Fibroblast of lung (primary cell): ENCODE results near the gene MGAT3. TPM values are rescaled to one million over a fixed set of nuclear protein-coding genes. Genes with fewer than 3 reads are reported as not detected.

Experiments used
- DNase-seq, 2 donors: peaks; one replicate each; pipeline versions ENCODE4 v3.0.0 to v3.0.0-alpha.2; 2010; ENCODE audit warnings: low read depth in 2 of 2
- H2AFZ ChIP-seq: 2 replicates; pipeline ENCODE4 v1.5.1; 2012; ENCODE audit warnings: low read length, control low read depth, inconsistent platforms
- H3K27ac ChIP-seq: 2 replicates; pipeline ENCODE4 v1.5.1; 2011; ENCODE audit warnings: low read length, control low read depth; ENCODE audit not compliant: insufficient read depth
- H3K27me3 ChIP-seq: 2 replicates; pipeline ENCODE4 v1.5.1; 2011; ENCODE audit warnings: mild to moderate bottlenecking, low read length; ENCODE audit not compliant: control insufficient read depth, insufficient read depth
- H3K36me3 ChIP-seq: 2 replicates; pipeline ENCODE4 v1.5.1; 2011; ENCODE audit warnings: low read length; ENCODE audit not compliant: control insufficient read depth, insufficient read depth
- H3K4me1 ChIP-seq: 2 replicates; pipeline ENCODE4 v1.5.1; 2011; ENCODE audit warnings: low read length; ENCODE audit not compliant: control insufficient read depth, insufficient read depth; ENCODE audit errors: extremely low read depth
- H3K4me2 ChIP-seq: 2 replicates; pipeline ENCODE4 v1.5.1; 2011; ENCODE audit warnings: low read length, control low read depth; ENCODE audit not compliant: insufficient read depth; ENCODE audit errors: extremely low read depth
- H3K4me3 ChIP-seq, 4 experiments: fragments of 200-600 bp in 1 of 4; sonication (generic) in 1 of 4; replicated peaks in 1 of 4; 2 replicates each; pipeline ENCODE4 v1.5.1; 2011 to 2016; ENCODE audit warnings: low read length in 4 of 4, low read depth in 3 of 4, mild to moderate bottlenecking in 3 of 4, control low read depth in 2 of 4, inconsistent platforms in 1 of 4, mixed read lengths in 1 of 4; ENCODE audit not compliant: insufficient read depth in 1 of 4; ENCODE audit errors: control extremely low read depth in 1 of 4
- H3K79me2 ChIP-seq: 2 replicates; pipeline ENCODE4 v1.5.1; 2012; ENCODE audit warnings: mild to moderate bottlenecking, low read length, inconsistent platforms; ENCODE audit not compliant: control insufficient read depth, insufficient read depth
- H3K9ac ChIP-seq: 2 replicates; pipeline ENCODE4 v1.5.1; 2011; ENCODE audit warnings: mild to moderate bottlenecking, low read length, control low read depth; ENCODE audit not compliant: insufficient read depth
- H3K9me3 ChIP-seq: 2 replicates; pipeline ENCODE4 v1.5.1; 2012; ENCODE audit warnings: low read depth, low read length; ENCODE audit not compliant: control insufficient read depth, insufficient read depth
- H4K20me1 ChIP-seq: 2 replicates; pipeline ENCODE4 v1.5.1; 2011; ENCODE audit warnings: low read length; ENCODE audit not compliant: control insufficient read depth, insufficient read depth; ENCODE audit errors: extremely low read depth
- EZH2 ChIP-seq: IDR thresholded peaks from 2 replicates; pipeline ENCODE4 v1.5.1; 2012; ENCODE audit warnings: low read length, control low read depth, mild to moderate bottlenecking; ENCODE audit errors: missing control alignments
- polyA plus RNA-seq, 2 donors: library from polyadenylated mRNA; depleted of rRNA in 1 of 2; stranded (reverse) in 1 of 2; unstranded in 1 of 2; fragments of >200 nt; gene quantifications; 2 replicates each; pipeline ENCODE4 v1.2.1, GENCODE V29; 2011 to 2012; ENCODE audit warnings: missing spikeins in 1 of 2
- total RNA-seq: library from RNA; depleted of rRNA; stranded (reverse); fragments of >200 nt; gene quantifications from 2 replicates; pipeline ENCODE4 v1.2.1, GENCODE V29; 2014
- TF ChIP-seq, protein P1 (sequence below), 2 donors: IDR thresholded peaks in 1 of 2; conservative IDR thresholded peaks in 1 of 2; 1 replicate in 1 of 2; 2 replicates in 1 of 2; pipeline ENCODE4 v1.5.1; 2011 to 2012; ENCODE audit warnings: low read length in 2 of 2, control low read depth in 1 of 2, inconsistent platforms in 1 of 2, low read depth in 1 of 2, mild to moderate bottlenecking in 1 of 2

MGAT3 gene
- total and polyA plus RNA-seq, 2 donors (not counting 1 experiment from before 2014, with no cell fraction given): 0.09 TPM; not detected in 1

DNA sequence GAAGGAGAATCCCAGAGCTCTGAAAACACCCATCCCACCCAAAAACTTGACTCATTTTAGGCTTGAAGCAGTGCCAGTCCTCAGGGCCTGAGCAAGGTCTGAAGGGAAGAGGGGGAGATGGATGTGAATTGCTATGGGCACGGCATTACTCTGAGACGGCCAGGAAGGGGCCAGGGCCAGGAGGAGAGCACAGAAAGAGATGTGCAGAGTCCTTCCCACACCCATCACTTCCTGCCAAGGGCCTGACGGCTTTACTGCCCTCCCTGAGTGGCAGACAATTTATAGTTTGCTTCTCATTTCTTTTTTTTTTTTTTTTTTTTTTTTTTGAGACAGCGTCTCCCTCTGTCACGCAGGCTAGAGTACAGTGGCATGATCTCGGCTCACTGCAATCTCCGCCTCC, 34.7 kb upstream of the MGAT3 start:
- H3K27me3 ChIP-seq: no peaks in the 10 kb centered on the region
- no peak overlapping the region for H3K9ac ChIP-seq
- TF ChIP-seq EZH2: no peak
- TF ChIP-seq, protein P1, sequence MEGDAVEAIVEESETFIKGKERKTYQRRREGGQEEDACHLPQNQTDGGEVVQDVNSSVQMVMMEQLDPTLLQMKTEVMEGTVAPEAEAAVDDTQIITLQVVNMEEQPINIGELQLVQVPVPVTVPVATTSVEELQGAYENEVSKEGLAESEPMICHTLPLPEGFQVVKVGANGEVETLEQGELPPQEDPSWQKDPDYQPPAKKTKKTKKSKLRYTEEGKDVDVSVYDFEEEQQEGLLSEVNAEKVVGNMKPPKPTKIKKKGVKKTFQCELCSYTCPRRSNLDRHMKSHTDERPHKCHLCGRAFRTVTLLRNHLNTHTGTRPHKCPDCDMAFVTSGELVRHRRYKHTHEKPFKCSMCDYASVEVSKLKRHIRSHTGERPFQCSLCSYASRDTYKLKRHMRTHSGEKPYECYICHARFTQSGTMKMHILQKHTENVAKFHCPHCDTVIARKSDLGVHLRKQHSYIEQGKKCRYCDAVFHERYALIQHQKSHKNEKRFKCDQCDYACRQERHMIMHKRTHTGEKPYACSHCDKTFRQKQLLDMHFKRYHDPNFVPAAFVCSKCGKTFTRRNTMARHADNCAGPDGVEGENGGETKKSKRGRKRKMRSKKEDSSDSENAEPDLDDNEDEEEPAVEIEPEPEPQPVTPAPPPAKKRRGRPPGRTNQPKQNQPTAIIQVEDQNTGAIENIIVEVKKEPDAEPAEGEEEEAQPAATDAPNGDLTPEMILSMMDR (conservative IDR thresholded peaks at IDR 0.05 in 1 of 2, IDR thresholded peaks at IDR 0.05 in 1 of 2; ENCODE audit: low read depth in 1 of 2, low read length in 2 of 2): no peak
- DNase-seq: no peak
- no peaks in the 10 kb centered on the region for H3K79me2 ChIP-seq
- no peak overlapping the region for H3K4me3 ChIP-seq
- no peaks in the 10 kb centered on the region for H4K20me1 ChIP-seq
- H3K36me3 ChIP-seq: peaks cover 17% of the 10 kb centered on the region
- no peaks in the 10 kb centered on the region for H3K4me1 ChIP-seq
- no peak overlapping the region for H2AFZ ChIP-seq
- H3K27ac ChIP-seq: no peak overlapping the region
- no peak overlapping the region for H3K4me2 ChIP-seq
- H3K9me3 ChIP-seq: no peaks in the 10 kb centered on the region

- no peak overlapping the region for H3K4me3 ChIP-seq
- no peak overlapping the region for H3K4me2 ChIP-seq
- peaks cover 17% of the 10 kb centered on the region for H3K36me3 ChIP-seq
- H3K9ac ChIP-seq: no peak overlapping the region
- no peak for TF ChIP-seq EZH2
- TF ChIP-seq, protein P1 (conservative IDR thresholded peaks at IDR 0.05 in 1 of 2, IDR thresholded peaks at IDR 0.05 in 1 of 2; ENCODE audit: low read depth in 1 of 2, low read length in 2 of 2): no peak
- H3K9me3 ChIP-seq: no peaks in the 10 kb centered on the region
- no peaks in the 10 kb centered on the region for H4K20me1 ChIP-seq
- no peak overlapping the region for H2AFZ ChIP-seq
- no peak overlapping the region for H3K27ac ChIP-seq
- no peaks in the 10 kb centered on the region for H3K27me3 ChIP-seq
- no peak for DNase-seq
- no peaks in the 10 kb centered on the region for H3K79me2 ChIP-seq
- H3K4me1 ChIP-seq: no peaks in the 10 kb centered on the region
Observed at GRCh38 chr22:39422721-39423120, 34.1 kb upstream of the MGAT3 start.

GRCh38 chr22:39423976-39424375, 32.8 kb upstream of the MGAT3 start:
- no peak for DNase-seq
- H3K27ac ChIP-seq: no peak overlapping the region
- H3K27me3 ChIP-seq: no peaks in the 10 kb centered on the region
- H3K4me3 ChIP-seq: no peak overlapping the region
- H2AFZ ChIP-seq: no peak overlapping the region
- TF ChIP-seq EZH2: no peak
- TF ChIP-seq, protein P1 (conservative IDR thresholded peaks at IDR 0.05 in 1 of 2, IDR thresholded peaks at IDR 0.05 in 1 of 2; ENCODE audit: low read depth in 1 of 2, low read length in 2 of 2): no peak
- H3K9ac ChIP-seq: no peak overlapping the region
- no peak overlapping the region for H3K4me2 ChIP-seq
- H3K36me3 ChIP-seq: peaks cover 19% of the 10 kb centered on the region
- no peaks in the 10 kb centered on the region for H3K4me1 ChIP-seq
- H4K20me1 ChIP-seq: no peaks in the 10 kb centered on the region
- no peaks in the 10 kb centered on the region for H3K9me3 ChIP-seq
- no peaks in the 10 kb centered on the region for H3K79me2 ChIP-seq
